OCI-LY1 (cell line): Measurements from ENCODE around the gene PTPRD.

ENCODE experiments used
- CTCF ChIP-seq: fragments of 200-600 bp; sonication (generic), shearing (Covaris generic); IDR thresholded peaks from 2 replicates; pipeline ENCODE4 v1.5.1; 2017; ENCODE audit warnings: mild to moderate bottlenecking, antibody characterized with exemption, low read length, moderate library complexity, mixed read lengths
- EZH2 ChIP-seq: fragments of 200-600 bp; sonication (generic), shearing (Covaris generic); IDR thresholded peaks from 2 replicates; pipeline ENCODE4 v1.8.0; 2017; ENCODE audit warnings: borderline replicate concordance, mixed run types, mild to moderate bottlenecking, antibody characterized with exemption, low read length, moderate library complexity, mixed read lengths

- TF ChIP-seq CTCF (no peak), EZH2 (no peak)
Observed at GRCh38 chr9:8400378-8400777, 2212.4 kb downstream of the PTPRD start.
